ENCODE results near the gene TSFM. TPM values are rescaled to one million over a fixed set of nuclear protein-coding genes. Genes with fewer than 3 reads are reported as not detected.

Gene TSFM
- total and polyA plus RNA-seq, 9 of the 15 experiments (the other 6 are each of a cell fraction or from before 2014, with no cell fraction given), result 44.6 to 198 (median 60.2) TPM

GRCh38 chr12:57749061-57749460 is 33.5 kb upstream of the TSFM start:
- Histone ChIP-seq H3K4me3 (no peak overlapping the region), H3K9ac (ENCODE audit: insufficient read depth in 1 of 2, low read depth in 2 of 2, low read length in 2 of 2) (no peak overlapping the region; a peak in 1 of 4 replicates), H3K27me3 (ENCODE audit: control insufficient read depth in 2 of 2, insufficient read depth in 2 of 2, low read length in 2 of 2) (no peaks in the 10 kb centered on the region; a peak in 1 of 5 replicates), H3K36me3 (ENCODE audit: control insufficient read depth, insufficient read depth, low read length) (peaks cover 56% of the 10 kb centered on the region), H3K9me1 (ENCODE audit: control insufficient read depth, insufficient read depth, low read length) (no peaks in the 10 kb centered on the region), H3K4me1 (replicated peaks in 1 of 2; ENCODE audit: control insufficient read depth in 2 of 2, insufficient read depth in 2 of 2, low read length in 2 of 2) (peaks cover 18 to 33% of the 10 kb centered on the region in 2 experiments), H3K27ac (ENCODE audit: extremely low read depth, low read depth, low read length) (no peak overlapping the region), H3K4me2 (ENCODE audit: insufficient read depth, low read length) (no peak overlapping the region), H3K79me2 (ENCODE audit: control insufficient read depth, insufficient read depth, low read length) (peaks cover 44% of the 10 kb centered on the region), H4K20me1 (replicated peaks; ENCODE audit: control insufficient read depth, insufficient read depth, low read length) (no peaks in the 10 kb centered on the region), H3K9me3 (replicated peaks; ENCODE audit: control insufficient read depth, insufficient read depth, low read depth, low read length) (no peaks in the 10 kb centered on the region), H2AFZ (ENCODE audit: low read depth, low read length) (no peak overlapping the region)
- no peak for FAIRE-seq
- no peak for DNase-seq (ENCODE audit: extremely low read depth in 1 of 4, low spot score in 3 of 4)
- no peak for ATAC-seq
- CTCF ChIA-PET (ENCODE audit: low intra/inter-chr PET ratio), result no interaction called here
- POLR2A ChIA-PET, result interaction anchor here (0.7 to 0.8 kb wide), 2 partner anchors 98 to 260 kb away, joined by 3 to 4 read pairs; no protein-coding TSS in a partner anchor
- in situ Hi-C loops (cut with MboI) (loop anchor here (10.0 kb wide), 1 partner anchor 434 kb away; no protein-coding TSS in a partner anchor), intact Hi-C loops (cut with micrococcal nuclease) (no loop called here)
- BruUV-seq (replicated peaks), result no TSS peak
- WGBS (ENCODE audit: insufficient coverage, low coverage, missing lambda C conversion rate), result 97% methylated on average over 4 of the region's 5 CpGs
- no peak for TF ChIP-seq RBM15 (IDR thresholded peaks at IDR 0.05; ENCODE audit: insufficient read depth, low read length)
- no peak for TF ChIP-seq TFAM (CRISPR knock-in tag; conservative IDR thresholded peaks at IDR 0.05)
- TF ChIP-seq, protein P1, sequence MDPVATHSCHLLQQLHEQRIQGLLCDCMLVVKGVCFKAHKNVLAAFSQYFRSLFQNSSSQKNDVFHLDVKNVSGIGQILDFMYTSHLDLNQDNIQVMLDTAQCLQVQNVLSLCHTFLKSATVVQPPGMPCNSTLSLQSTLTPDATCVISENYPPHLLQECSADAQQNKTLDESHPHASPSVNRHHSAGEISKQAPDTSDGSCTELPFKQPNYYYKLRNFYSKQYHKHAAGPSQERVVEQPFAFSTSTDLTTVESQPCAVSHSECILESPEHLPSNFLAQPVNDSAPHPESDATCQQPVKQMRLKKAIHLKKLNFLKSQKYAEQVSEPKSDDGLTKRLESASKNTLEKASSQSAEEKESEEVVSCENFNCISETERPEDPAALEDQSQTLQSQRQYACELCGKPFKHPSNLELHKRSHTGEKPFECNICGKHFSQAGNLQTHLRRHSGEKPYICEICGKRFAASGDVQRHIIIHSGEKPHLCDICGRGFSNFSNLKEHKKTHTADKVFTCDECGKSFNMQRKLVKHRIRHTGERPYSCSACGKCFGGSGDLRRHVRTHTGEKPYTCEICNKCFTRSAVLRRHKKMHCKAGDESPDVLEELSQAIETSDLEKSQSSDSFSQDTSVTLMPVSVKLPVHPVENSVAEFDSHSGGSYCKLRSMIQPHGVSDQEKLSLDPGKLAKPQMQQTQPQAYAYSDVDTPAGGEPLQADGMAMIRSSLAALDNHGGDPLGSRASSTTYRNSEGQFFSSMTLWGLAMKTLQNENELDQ (CRISPR knock-in tag; IDR thresholded peaks at IDR 0.05; ENCODE audit: borderline replicate concordance), result no peak
- TF ChIP-seq, protein P2, sequence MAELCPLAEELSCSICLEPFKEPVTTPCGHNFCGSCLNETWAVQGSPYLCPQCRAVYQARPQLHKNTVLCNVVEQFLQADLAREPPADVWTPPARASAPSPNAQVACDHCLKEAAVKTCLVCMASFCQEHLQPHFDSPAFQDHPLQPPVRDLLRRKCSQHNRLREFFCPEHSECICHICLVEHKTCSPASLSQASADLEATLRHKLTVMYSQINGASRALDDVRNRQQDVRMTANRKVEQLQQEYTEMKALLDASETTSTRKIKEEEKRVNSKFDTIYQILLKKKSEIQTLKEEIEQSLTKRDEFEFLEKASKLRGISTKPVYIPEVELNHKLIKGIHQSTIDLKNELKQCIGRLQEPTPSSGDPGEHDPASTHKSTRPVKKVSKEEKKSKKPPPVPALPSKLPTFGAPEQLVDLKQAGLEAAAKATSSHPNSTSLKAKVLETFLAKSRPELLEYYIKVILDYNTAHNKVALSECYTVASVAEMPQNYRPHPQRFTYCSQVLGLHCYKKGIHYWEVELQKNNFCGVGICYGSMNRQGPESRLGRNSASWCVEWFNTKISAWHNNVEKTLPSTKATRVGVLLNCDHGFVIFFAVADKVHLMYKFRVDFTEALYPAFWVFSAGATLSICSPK (IDR thresholded peaks at IDR 0.05; ENCODE audit: borderline replicate concordance), result no peak
- no peak for TF ChIP-seq HLTF (IDR thresholded peaks at IDR 0.05)
- TF ChIP-seq CREB1 (IDR thresholded peaks at IDR 0.05), result no peak
- no peak for TF ChIP-seq CREB1 (CRISPR knock-in tag; IDR thresholded peaks at IDR 0.05)
- no peak for TF ChIP-seq CHAMP1 (IDR thresholded peaks at IDR 0.05)
- TF ChIP-seq, protein P3, sequence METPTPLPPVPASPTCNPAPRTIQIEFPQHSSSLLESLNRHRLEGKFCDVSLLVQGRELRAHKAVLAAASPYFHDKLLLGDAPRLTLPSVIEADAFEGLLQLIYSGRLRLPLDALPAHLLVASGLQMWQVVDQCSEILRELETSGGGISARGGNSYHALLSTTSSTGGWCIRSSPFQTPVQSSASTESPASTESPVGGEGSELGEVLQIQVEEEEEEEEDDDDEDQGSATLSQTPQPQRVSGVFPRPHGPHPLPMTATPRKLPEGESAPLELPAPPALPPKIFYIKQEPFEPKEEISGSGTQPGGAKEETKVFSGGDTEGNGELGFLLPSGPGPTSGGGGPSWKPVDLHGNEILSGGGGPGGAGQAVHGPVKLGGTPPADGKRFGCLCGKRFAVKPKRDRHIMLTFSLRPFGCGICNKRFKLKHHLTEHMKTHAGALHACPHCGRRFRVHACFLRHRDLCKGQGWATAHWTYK (CRISPR knock-in tag; IDR thresholded peaks at IDR 0.05), result no peak
- no peak for TF ChIP-seq ZNF232 (CRISPR knock-in tag; IDR thresholded peaks at IDR 0.05)
- no peak for TF ChIP-seq EP300 (IDR thresholded peaks at IDR 0.05; ENCODE audit: low read length)
- TF ChIP-seq ASH1L (IDR thresholded peaks at IDR 0.05; ENCODE audit: borderline replicate concordance, low read depth, partially characterized antibody), result no peak
- no peak for TF ChIP-seq CEBPG (CRISPR knock-in tag; IDR thresholded peaks at IDR 0.05)
- no peak for TF ChIP-seq CEBPG (tag; conservative IDR thresholded peaks at IDR 0.05 in 1 of 2, IDR thresholded peaks at IDR 0.05 in 1 of 2)

All from K562 (cell line).